IPS DF 19.7 (cell line): ENCODE results near the gene PTPRM.
"Not testable (repeated sequence)": the region's sequence is repeated elsewhere in the genome, so short reads cannot be mapped to it uniquely, and the experiment has no call there.

ENCODE experiments used
- DNase-seq: peaks from one replicate; pipeline ENCODE4 v3.0.0-alpha.2; 2013; ENCODE audit warnings: low read depth, low spot score

Gene PTPRM

DNA sequence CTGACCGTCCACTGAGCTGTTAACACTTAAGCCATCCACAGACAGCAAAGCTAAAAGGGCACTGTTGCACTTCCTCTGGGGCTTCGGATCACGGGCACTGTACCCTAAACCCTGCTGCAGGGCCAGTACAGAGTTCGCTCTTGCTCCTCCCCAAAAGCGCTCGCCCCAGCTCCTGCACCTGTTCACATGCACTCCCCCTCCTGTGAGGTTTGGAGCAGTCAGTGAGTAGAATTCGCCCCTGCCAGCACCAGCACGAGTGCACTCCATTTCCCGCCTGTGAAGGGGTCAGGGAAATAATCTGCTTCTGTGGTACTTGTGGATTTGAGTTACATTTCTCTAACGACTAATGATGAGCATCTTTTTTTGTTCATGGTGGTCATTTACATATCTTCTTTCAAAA lies 158.8 kb downstream of the PTPRM start:
- no peak for DNase-seq

DNA sequence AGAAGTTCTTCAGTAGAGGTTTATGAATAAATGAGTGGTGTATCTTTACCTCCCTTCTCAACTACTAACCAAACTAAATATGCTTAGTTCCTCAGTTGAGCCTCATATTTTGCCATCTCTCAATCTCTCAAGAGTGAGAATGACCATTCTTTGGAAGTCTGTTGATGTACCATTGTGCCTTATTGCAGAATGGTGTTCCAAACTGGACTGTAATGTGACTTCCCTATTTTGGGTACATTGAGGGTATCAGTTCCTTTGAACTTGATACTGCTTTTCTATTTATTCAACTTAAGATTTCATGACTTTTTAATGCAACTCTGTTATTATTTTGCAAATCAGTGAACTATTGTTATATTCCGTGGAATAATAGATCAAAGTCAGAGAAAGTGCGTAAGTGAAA lies 159.4 kb downstream of the PTPRM start:
- DNase-seq = no peak

DNA sequence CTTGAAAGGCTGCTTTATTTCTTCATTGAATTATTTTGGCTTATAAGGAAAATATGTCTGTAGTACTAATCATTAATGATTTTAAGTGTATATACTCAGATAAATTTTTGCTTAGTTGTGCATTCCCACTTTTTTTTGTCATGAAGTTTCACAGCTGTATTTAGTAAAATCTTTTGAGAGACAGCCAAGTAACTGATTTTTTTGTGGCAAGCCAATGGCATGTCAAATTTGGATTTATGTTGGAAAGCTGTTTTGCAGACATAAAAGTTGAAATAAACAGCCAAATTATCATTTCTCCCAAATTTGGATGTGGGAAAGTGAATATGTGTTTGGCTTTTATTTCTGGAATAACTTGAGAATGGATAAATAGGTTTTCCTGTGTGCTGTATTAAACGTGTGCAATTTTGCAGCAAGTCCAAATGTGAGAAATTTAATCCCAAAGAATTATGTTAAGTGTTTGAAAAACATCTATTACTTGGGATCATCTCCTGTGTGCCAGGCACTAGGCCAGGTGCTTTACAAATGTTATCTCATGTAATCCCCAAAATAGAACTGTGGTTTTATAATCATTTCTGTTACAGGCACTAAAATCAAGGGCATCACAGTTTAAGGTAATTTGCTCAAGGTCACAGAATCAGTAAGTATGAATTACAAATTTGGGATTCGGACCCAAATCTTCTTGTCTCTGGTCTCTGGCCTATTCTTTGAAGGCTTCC lies 160.4 kb downstream of the PTPRM start:
- DNase-seq = no peak

DNA sequence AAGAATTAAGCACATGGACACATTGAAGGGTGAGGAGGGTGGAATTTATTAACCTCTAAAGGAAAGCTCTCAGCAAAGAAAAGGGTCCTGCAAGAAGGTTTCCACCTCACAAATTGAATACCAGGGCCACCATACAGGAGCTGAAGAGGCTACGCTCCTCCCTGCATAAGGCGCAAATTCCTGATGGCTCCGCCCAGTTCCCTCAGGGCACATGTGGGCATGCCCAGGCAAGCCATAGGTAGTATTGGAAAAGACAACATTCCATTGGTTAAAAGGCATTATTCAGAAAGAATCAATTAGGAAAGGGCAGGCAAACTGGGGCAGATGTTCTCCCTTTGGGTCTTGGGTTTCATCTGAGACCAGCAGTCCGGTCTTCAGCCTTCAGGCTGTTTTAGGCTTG lies 161.2 kb downstream of the PTPRM start:
- DNase-seq = no peak

DNA sequence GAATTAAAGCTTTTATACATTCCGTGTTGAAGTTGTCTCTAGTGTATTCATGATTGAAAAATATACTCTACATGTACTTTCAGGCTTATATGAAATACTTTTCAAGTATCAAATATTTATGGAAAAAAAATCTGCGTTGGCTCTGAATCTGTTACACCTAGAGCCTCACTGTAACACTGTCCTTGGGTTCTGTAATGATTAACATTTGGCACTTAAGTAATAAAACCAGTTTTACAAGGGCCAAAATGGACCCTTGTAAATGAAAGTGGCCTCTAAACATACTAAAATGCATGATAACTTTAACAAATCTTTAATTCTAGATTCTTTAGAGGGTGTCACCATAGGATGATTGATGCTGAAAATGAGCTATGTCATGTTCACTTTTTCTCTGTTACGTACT lies 162.8 kb downstream of the PTPRM start:
- no peak for DNase-seq

DNA sequence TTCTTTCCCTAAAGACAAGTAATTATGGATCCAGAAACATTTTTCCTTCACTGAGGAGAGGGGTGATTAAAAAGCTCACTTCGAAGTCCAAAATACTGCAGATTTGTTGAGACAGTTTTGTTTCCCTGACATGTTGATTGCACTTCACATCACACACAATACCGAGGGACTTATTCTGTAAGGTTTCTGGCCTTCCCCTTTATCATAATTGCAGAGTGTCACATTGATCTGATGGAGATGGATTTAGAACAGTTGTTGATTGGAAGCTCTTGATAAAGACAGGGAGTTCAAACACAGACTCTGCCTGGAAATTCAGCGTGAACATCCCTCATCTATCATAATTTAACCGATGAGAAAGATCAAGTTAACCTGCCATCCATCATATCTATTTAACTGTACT lies 163.6 kb downstream of the PTPRM start:
- DNase-seq = no peak

DNA sequence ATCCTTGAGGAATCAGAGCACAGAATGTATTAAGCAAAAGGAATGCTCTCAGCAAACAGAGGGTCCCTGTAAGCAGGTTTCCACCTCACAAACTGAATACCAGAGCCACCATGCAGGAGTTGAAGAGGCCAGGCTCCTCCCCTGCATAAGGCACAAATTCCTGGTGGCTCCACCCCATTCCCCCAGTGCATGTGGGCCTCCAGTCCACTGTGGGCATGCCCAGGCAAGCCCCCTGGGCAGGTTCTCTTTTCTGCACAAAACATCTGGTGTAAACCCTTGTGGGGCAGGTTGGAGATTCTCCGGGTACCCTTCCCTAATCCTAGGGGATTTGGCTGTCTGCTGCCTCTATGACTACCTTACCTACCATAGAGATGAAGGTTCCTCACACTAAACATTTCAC lies 166.5 kb downstream of the PTPRM start:
- DNase-seq = no peak

DNA sequence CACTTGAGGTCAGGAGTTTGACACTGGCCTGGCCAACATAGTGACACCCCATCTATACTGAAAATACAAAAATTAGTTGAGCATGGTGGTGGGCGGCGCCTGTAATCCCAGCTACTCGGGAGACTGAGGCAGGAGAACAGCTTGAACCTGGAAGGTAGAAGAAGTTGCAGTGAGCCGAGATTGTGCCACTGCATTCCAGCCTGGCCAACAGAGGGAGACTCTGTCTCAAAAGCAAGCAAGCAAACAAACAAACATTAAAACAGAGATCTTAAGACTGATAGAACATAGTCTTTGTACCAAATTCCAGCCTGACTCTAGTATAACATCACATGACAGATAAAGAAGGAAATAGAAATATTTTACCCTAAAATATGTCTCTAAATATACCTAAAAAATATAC lies 168.1 kb downstream of the PTPRM start:
- no peak for DNase-seq

DNA sequence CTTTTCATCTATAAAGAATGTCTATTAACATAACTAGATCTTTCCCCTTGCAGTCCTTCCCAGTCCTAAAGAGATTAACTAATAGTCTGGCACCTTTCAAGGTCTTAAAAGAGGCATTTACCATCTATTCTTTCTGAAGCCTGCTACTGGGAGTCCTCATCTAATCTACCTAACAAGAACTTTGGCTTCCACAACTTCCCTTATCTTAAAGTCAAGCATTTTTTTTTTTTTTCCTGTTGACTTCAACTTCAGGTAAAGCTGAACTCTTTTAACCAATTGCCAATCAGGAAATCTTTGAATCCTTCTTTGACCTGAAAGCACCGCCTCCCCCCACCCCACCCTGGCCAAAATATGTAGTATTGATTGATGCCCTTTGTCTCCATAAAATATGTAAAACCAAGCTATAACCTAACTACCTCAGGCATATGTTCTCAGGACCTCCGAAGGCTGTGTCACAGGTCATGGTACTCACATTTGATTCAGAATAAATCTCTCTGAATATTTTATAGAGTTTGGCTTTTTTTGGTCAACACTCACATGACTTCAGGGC lies 168.6 kb downstream of the PTPRM start:
- DNase-seq = no peak

DNA sequence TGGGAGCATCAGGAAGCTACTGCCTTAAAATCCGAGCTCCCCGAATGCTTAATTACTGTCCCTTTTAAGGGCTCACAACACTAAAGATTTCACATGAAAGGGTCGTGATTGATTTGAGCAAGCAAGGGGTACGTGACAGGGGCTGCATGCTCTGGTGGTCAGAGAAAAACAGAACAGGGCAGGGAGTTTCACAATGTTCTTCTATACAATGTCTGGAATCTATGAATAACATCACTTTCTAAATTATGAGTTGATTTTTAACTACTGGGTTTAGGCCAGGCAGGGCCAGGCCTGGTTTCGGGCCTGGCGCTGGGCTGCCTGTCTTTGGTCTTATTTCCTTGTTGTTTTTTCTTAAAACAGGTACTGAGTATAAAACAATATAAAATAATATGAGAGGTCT lies 169.4 kb downstream of the PTPRM start:
- DNase-seq = not testable (repeated sequence)

DNA sequence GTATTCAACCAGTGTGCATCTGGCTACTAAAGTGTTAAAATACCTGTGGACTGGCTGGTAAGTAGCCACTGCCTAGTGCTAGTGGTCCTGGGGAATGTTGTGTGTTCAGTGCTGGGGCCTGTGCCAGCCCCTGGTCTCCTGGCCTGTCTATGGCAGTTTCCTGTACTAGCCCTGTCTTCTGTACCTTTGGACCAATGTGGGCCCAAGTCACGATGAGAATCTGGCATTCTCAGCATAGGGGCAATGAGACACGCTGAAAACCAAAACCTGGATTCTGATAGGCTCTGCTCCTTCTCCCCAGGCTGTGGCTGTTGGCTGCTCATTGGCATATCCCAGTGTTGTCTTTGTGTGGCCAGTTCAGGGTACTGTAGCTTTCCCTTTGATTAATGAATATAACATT lies 170.4 kb downstream of the PTPRM start:
- no peak for DNase-seq

DNA sequence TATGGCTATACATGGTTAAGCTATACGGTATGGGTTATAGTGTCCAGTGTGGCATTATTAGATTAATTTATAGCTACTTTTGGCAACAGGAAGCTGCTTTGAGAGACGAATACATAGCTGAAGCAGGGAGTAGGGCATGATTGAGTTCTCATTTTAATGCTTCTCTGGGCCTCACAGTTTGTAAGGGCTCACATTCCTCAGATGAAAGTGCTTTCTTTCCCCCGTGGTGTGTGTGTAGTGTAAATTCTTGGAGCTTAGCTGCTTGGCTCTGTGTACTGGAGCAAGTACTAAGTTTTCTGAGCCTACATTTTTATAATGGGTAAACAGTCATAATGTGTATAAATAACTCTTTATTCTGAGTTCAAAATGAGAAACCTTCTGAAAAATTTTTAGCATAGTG lies 173.7 kb downstream of the PTPRM start:
- DNase-seq = no peak

DNA sequence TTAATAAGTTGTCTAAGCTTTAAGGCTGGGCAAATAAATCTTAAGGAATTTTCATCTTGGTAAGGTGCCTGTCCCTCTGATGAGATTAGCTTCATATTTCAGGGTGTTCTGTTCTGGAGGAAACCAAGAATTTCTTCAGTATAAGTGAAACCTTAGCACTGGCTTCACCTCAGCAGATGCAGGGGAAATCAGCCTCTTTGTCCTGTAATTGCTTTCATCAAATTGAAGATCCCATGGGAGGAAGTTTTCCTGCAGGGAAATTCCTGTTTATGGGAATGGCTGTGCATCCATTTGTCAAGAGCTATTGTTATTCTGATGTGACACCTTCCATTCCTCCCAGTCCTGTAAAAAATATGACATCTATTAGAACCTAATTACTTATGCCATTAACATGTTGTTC lies 174.5 kb downstream of the PTPRM start:
- no peak for DNase-seq

DNA sequence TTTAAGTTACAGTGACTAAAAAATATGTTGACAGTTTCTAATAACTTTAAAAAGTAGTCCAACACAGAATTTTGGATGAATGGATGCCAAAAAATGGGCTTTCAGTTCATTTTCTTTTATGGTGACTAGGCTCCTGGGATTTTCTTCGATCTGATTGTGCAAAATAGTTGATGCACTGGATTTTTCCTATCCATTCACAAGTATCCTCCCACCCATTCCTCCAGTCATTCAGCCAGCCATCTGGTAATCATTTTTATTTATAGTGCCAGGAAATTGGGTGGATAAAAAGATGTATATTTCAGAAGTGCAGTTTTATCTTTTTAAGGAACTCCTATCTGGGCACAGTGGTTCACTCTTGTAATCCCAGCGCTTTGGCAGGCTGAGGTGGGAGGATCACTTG lies 175.1 kb downstream of the PTPRM start:
- DNase-seq = no peak

DNA sequence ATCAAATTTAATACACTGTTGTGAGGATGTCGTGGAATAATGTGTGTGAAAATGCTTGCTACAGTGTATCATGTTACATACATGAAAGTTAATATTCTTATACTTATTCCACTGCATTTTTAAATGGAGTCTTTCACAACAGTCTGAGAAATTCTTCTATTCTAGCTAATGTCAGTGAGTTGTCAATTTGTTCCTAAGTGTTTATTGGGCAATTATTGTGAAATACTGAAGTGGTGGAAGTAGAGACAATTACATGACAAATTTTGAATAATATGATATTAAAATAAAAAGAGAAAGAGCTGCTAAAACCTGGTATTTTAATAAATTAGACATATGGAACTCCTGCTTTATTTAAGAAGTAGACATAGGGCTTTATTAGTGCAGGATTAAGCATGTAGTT lies 176.1 kb downstream of the PTPRM start:
- DNase-seq = no peak

DNA sequence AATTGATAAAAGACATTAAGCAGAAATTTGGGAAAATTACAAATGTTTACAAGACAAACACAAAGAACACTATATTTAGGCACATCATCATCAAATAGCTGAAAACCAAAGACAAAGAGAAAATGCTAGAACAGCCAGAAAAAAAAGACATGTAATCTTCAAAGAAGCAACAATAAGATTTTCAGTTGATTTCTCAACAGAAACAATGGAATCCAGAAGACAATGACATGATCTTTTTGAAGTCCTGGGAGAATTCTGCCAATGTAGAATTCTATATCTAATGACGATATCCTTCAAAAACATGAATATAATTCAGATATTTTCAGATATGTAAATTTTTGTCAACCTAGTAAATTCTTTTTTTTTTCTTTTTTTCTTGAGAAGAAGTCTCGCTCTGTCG lies 179.0 kb downstream of the PTPRM start:
- DNase-seq = no peak

DNA sequence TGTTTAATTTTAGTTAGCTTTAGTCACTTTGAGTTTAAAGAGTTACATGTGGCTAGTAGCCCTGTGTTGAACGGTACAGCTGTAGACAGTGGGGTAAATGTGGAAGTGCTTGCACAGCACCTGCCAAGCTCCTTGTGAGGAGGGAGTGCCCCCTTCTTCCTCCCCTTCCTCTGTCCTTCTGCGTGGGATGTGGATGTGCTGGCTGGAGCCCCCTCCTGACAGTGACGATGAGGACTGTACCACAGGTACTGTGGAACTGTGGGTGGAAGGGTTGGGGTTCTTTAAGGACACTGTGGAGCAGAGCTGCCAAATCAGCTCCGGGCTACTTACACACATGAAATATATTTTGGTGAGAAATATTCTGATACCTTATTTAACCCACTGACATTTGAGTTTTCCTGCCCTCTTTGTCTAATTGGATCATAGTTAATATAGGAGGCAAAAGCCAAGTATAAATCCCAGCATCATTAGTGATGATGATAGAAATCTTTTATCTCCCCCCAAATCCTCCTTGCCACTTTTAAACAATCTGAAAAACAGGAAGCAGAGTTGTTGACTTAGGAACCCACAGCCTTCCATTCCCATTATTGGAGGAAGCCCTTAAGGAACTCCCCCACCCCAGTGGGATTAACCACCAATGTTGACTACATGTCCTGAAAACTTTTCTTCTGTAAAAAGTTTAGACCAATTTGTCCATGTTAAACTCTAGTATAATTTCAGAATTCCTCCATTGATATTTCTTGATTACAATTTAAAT lies 181.3 kb downstream of the PTPRM start:
- DNase-seq = no peak

DNA sequence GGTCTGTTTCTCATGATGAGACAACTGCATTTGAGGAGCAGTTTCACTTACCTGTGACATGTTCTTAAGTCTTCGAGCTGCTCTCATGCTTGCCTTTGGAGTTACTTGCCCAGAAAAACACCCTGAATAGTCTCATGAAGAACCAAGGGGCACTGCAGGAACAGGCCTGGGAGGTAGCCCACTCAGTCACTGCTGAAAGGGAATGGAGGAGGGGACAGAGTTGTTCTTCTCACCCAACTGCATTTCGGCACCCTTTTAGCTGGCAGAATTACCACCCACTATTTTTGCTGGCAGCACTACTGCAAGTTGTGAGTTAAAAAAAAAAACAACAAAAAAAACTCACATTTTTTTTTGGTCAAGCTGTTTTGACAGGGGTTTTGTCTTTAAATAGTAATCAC lies 181.9 kb downstream of the PTPRM start:
- no peak for DNase-seq

DNA sequence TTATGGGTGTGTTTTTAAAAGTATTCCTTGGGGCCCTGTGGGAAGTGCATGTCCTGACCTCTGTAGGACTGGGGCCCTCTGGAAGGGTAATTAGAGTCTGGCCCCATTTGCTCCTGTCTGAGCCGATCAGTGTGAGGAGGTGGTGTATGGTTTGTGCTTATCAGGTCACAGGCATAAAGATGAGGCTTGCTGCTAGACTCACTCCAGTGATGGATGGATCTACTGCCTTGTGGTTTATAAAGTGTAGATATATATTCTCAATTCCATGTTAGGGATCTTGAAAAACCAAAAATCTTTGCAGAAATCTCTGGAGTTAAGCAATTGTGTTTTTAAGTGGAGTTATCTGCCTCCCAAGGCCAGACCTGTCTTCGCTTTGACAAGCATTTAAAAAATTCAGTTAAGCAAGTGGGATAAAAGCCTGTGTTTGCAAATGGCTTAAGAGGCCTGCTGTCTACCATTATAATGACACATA lies 182.4 kb downstream of the PTPRM start:
- no peak for DNase-seq

DNA sequence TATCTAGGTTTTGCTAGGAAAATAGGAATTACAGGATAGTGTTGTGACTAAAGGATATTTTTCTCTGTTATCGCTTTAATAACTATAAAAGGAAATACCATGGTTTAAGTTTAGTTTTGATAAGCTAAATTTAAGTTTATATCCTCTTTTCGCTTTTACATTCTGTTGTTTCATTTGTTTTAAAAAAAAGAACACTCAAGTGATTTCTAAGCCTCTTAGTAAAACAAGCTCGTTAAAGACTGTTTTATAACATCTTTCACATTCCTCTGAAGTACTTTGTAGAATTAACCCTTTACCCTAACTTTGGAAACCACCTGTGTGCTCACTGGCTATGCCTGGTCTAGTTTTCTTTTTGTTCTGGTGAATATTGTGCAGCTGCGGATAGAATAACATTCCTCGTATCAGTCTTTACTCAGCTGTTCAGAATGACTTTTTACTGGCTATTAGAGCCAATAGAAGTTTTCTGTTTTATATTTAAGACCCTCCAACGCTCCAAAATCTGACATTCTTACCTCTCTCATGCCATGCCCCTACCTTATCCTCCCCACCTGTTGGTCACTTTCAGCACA lies 183.1 kb downstream of the PTPRM start:
- DNase-seq = no peak

DNA sequence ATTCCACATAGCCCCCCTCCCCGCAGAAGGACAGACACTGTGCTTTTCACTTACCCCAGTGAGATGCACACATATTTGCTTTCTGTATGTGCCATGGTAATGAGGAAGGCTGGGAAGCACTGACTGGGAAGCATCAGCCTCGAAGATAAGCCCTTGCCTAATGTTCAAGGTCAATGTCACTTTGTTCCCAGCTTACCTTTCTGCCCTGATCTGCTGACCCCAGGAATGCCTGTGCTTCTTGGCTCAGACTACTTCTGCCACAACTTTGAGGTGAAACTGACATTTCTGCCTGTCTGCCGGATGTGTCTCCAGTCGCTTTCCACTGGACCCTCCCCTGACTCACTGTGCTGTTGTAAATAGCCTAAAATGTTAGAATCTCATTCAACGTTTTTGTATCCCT lies 183.8 kb downstream of the PTPRM start:
- no peak for DNase-seq

DNA sequence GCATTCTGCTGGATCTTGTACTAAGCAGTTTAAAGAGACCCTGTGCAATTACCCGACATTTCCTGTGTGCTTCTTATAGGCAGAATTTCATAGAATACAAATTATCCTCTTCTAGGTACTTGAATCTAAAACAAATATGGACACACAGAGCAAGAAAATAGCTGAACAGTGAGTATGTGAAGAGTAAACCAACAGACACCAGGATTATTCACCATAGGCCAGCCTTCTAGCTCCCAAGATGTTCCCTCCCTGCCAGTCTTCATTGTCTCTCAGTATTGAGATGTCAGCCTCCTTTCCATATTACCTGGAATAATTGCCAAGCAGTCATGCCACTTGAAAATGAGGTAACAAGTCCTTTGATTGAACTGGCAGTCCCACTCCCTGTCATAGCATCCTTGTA lies 187.1 kb downstream of the PTPRM start:
- no peak for DNase-seq

DNA sequence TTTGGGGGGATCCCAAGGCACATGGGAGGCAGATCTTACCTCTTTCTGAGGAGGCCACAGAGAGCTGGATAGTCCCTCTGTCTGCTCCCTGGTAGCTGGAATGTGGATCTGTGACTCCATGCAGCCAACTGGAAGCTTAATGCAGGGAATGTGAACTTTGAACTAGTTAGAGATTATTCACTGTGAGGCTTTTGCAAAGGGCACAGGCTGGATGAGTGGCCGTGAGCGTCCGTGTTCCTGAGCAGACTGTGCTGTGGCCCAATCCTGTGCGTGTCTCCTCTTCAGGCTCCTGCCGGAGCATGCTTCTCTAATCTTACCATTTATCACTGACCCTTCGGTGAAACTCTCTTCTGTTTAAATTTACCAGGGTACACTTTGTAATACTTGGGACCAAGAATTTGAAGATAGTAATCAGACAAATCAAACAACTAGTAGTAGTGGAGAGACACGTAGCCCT lies 187.6 kb downstream of the PTPRM start:
- DNase-seq = no peak
